Fibroblast of lung (primary cell): Measurements from ENCODE around the gene FBXO31. TPM values are rescaled to one million over a fixed set of nuclear protein-coding genes. Genes with fewer than 3 reads are reported as not detected.

Experiments used
- DNase-seq, 2 donors: peaks; one replicate each; pipeline versions ENCODE4 v3.0.0 to v3.0.0-alpha.2; 2010; ENCODE audit warnings: low read depth in 2 of 2
- H2AFZ ChIP-seq: 2 replicates; pipeline ENCODE4 v1.5.1; 2012; ENCODE audit warnings: low read length, control low read depth, inconsistent platforms
- H3K27ac ChIP-seq: 2 replicates; pipeline ENCODE4 v1.5.1; 2011; ENCODE audit warnings: low read length, control low read depth; ENCODE audit not compliant: insufficient read depth
- H3K27me3 ChIP-seq: 2 replicates; pipeline ENCODE4 v1.5.1; 2011; ENCODE audit warnings: mild to moderate bottlenecking, low read length; ENCODE audit not compliant: control insufficient read depth, insufficient read depth
- H3K36me3 ChIP-seq: 2 replicates; pipeline ENCODE4 v1.5.1; 2011; ENCODE audit warnings: low read length; ENCODE audit not compliant: control insufficient read depth, insufficient read depth
- H3K4me1 ChIP-seq: 2 replicates; pipeline ENCODE4 v1.5.1; 2011; ENCODE audit warnings: low read length; ENCODE audit not compliant: control insufficient read depth, insufficient read depth; ENCODE audit errors: extremely low read depth
- H3K4me2 ChIP-seq: 2 replicates; pipeline ENCODE4 v1.5.1; 2011; ENCODE audit warnings: low read length, control low read depth; ENCODE audit not compliant: insufficient read depth; ENCODE audit errors: extremely low read depth
- H3K4me3 ChIP-seq, 4 experiments: fragments of 200-600 bp in 1 of 4; sonication (generic) in 1 of 4; replicated peaks in 1 of 4; 2 replicates each; pipeline ENCODE4 v1.5.1; 2011 to 2016; ENCODE audit warnings: low read length in 4 of 4, low read depth in 3 of 4, mild to moderate bottlenecking in 3 of 4, control low read depth in 2 of 4, inconsistent platforms in 1 of 4, mixed read lengths in 1 of 4; ENCODE audit not compliant: insufficient read depth in 1 of 4; ENCODE audit errors: control extremely low read depth in 1 of 4
- H3K79me2 ChIP-seq: 2 replicates; pipeline ENCODE4 v1.5.1; 2012; ENCODE audit warnings: mild to moderate bottlenecking, low read length, inconsistent platforms; ENCODE audit not compliant: control insufficient read depth, insufficient read depth
- H3K9ac ChIP-seq: 2 replicates; pipeline ENCODE4 v1.5.1; 2011; ENCODE audit warnings: mild to moderate bottlenecking, low read length, control low read depth; ENCODE audit not compliant: insufficient read depth
- H3K9me3 ChIP-seq: 2 replicates; pipeline ENCODE4 v1.5.1; 2012; ENCODE audit warnings: low read depth, low read length; ENCODE audit not compliant: control insufficient read depth, insufficient read depth
- H4K20me1 ChIP-seq: 2 replicates; pipeline ENCODE4 v1.5.1; 2011; ENCODE audit warnings: low read length; ENCODE audit not compliant: control insufficient read depth, insufficient read depth; ENCODE audit errors: extremely low read depth
- EZH2 ChIP-seq: IDR thresholded peaks from 2 replicates; pipeline ENCODE4 v1.5.1; 2012; ENCODE audit warnings: low read length, control low read depth, mild to moderate bottlenecking; ENCODE audit errors: missing control alignments
- polyA plus RNA-seq, 2 donors: library from polyadenylated mRNA; depleted of rRNA in 1 of 2; stranded (reverse) in 1 of 2; unstranded in 1 of 2; fragments of >200 nt; gene quantifications; 2 replicates each; pipeline ENCODE4 v1.2.1, GENCODE V29; 2011 to 2012; ENCODE audit warnings: missing spikeins in 1 of 2
- total RNA-seq: library from RNA; depleted of rRNA; stranded (reverse); fragments of >200 nt; gene quantifications from 2 replicates; pipeline ENCODE4 v1.2.1, GENCODE V29; 2014
- TF ChIP-seq, protein P1 (sequence below), 2 donors: IDR thresholded peaks in 1 of 2; conservative IDR thresholded peaks in 1 of 2; 1 replicate in 1 of 2; 2 replicates in 1 of 2; pipeline ENCODE4 v1.5.1; 2011 to 2012; ENCODE audit warnings: low read length in 2 of 2, control low read depth in 1 of 2, inconsistent platforms in 1 of 2, low read depth in 1 of 2, mild to moderate bottlenecking in 1 of 2

The FBXO31 gene
- total and polyA plus RNA-seq, 2 donors (not counting 1 experiment from before 2014, with no cell fraction given), result 17.6 to 40.3 TPM

DNA sequence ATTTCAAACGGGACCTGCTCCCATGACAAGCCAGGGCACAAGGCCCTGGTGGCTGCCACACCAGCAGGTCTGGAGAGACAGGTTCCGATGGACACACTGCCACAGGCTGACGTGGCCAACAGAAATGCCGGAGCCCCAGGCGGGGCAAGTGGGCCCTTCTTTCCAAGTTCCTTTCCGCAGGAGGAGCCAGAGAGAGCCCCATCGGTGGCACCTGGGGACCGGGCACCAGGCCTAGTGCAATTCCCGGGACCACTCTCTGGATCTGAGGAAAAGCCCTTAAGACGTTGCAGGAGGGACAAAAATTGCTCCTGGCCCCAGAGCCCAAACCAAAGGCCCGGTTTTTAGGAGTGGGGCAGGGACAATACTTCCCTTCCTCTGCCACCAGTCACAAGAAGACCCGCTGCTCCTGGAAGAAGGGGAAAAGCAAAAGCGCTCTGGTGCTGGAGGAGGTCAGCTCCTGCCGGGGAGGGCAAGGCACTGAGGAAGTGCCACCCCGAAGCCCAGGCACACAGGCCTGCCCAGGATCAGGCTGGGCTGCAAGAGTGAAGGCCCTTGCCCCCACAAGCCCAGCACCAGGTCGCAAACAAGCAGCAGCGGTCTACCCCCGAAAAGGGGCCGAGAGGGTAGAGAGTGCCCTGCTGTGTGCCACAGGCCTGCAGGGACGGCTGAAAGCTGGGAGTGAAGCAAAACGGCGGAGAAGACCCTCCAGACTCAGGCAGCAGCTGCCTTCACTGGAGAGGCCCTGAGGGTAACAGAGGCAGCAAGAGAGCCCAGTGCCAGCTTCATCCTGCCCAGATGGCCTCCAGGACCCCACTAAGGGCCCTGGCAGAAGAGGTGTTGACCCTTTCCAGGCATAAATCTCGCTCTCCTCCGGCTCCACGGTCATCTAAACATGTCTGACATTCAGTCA, 37.7 kb upstream of the FBXO31 start:
- H3K27me3 ChIP-seq, result no peaks in the 10 kb centered on the region
- no peaks in the 10 kb centered on the region for H3K9me3 ChIP-seq
- H3K36me3 ChIP-seq, result peaks cover 19% of the 10 kb centered on the region
- H3K9ac ChIP-seq, result no peak overlapping the region
- no peak for TF ChIP-seq EZH2
- TF ChIP-seq, protein P1, sequence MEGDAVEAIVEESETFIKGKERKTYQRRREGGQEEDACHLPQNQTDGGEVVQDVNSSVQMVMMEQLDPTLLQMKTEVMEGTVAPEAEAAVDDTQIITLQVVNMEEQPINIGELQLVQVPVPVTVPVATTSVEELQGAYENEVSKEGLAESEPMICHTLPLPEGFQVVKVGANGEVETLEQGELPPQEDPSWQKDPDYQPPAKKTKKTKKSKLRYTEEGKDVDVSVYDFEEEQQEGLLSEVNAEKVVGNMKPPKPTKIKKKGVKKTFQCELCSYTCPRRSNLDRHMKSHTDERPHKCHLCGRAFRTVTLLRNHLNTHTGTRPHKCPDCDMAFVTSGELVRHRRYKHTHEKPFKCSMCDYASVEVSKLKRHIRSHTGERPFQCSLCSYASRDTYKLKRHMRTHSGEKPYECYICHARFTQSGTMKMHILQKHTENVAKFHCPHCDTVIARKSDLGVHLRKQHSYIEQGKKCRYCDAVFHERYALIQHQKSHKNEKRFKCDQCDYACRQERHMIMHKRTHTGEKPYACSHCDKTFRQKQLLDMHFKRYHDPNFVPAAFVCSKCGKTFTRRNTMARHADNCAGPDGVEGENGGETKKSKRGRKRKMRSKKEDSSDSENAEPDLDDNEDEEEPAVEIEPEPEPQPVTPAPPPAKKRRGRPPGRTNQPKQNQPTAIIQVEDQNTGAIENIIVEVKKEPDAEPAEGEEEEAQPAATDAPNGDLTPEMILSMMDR (conservative IDR thresholded peaks at IDR 0.05 in 1 of 2, IDR thresholded peaks at IDR 0.05 in 1 of 2; ENCODE audit: low read depth in 1 of 2, low read length in 2 of 2), result no peak
- H3K79me2 ChIP-seq, result no peaks in the 10 kb centered on the region
- H4K20me1 ChIP-seq, result no peaks in the 10 kb centered on the region
- DNase-seq, result no peak
- no peaks in the 10 kb centered on the region for H3K4me1 ChIP-seq
- no peak overlapping the region for H3K27ac ChIP-seq
- H2AFZ ChIP-seq, result no peak overlapping the region
- H3K4me2 ChIP-seq, result no peak overlapping the region
- no peak overlapping the region for H3K4me3 ChIP-seq

DNA sequence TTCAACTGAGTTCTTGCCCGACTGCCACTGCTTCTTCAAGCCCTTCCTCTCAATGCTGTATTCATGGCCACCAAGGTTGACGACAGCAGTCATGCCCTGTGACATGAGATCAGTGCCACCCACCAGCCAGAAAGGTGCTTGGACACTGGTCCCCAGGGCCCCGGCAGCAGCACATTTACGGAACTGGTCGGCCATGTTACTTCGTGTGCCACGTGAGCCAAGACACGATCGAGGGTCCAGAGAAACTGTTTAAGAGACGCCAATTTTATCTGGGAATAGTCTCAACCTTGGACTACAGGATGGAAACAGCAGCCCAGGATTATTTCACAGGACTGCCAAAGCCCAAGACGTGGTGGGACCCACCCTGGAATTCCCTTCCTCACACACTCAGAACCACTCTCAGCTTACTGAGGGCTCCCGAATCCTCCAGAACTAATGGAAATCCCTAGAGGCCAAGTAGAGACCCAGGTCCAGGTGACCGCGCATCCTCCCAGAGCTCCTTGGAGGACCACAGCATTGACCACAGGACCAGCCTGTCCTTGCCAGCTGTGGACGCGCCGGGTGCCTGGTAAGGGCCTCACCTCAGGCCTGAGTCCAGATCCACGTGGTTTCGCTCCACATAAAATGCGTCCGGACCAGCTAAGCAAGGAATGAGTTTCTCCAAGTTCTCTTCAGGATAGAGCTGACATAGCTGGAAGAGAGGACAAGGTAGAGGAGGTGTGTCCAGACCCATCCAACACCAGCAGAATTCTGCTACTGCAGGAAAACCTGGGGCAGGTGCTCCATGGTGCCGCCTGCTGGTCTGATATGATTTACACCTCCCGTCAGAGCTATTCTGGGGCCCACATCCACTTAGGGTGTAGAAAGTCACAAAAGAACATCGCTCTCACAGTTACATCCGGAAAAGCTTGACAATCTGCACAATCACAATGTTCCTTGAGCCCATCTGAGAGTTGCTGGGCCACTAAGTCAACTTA, 36.7 kb upstream of the FBXO31 start:
- no peak overlapping the region for H3K9ac ChIP-seq
- TF ChIP-seq, protein P1 (conservative IDR thresholded peaks at IDR 0.05 in 1 of 2, IDR thresholded peaks at IDR 0.05 in 1 of 2; ENCODE audit: low read depth in 1 of 2, low read length in 2 of 2), result no peak
- no peak for TF ChIP-seq EZH2
- no peaks in the 10 kb centered on the region for H3K79me2 ChIP-seq
- H3K36me3 ChIP-seq, result peaks cover 20% of the 10 kb centered on the region
- no peaks in the 10 kb centered on the region for H3K4me1 ChIP-seq
- H4K20me1 ChIP-seq, result no peaks in the 10 kb centered on the region
- H3K27ac ChIP-seq, result no peak overlapping the region
- H3K27me3 ChIP-seq, result no peaks in the 10 kb centered on the region
- no peak for DNase-seq
- H3K9me3 ChIP-seq, result no peaks in the 10 kb centered on the region
- no peak overlapping the region for H3K4me2 ChIP-seq
- no peak overlapping the region for H2AFZ ChIP-seq
- H3K4me3 ChIP-seq, result no peak overlapping the region

DNA sequence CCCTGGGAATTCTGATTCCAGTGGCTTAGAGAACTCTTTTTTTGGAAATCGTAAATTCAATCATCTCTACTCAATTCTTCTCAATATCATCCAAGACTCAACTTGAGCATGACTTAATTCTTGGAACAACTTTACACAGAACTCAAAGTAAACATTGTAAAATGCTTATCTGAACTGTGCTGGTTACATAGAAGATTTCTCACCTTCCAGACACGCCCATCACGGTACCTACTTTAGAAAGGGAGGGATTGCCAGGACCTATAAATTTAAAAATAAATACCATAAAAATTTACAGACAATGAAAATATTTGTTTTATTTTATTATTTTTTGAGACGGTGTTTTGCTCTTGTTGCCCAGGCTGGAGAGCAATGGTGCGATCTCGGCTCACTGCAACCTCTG, 35.1 kb upstream of the FBXO31 start:
- peaks cover 23% of the 10 kb centered on the region for H3K36me3 ChIP-seq
- no peaks in the 10 kb centered on the region for H4K20me1 ChIP-seq

More for the DNA sequence above, 35.1 kb upstream of the FBXO31 start:
- TF ChIP-seq, protein P1 (conservative IDR thresholded peaks at IDR 0.05 in 1 of 2, IDR thresholded peaks at IDR 0.05 in 1 of 2; ENCODE audit: low read depth in 1 of 2, low read length in 2 of 2), result no peak
- TF ChIP-seq EZH2, result no peak
- H2AFZ ChIP-seq, result no peak overlapping the region
- DNase-seq, result no peak
- no peak overlapping the region for H3K4me2 ChIP-seq
- no peak overlapping the region for H3K9ac ChIP-seq
- no peak overlapping the region for H3K27ac ChIP-seq
- H3K79me2 ChIP-seq, result no peaks in the 10 kb centered on the region
- no peak overlapping the region for H3K4me3 ChIP-seq
- H3K9me3 ChIP-seq, result no peaks in the 10 kb centered on the region
- H3K4me1 ChIP-seq, result no peaks in the 10 kb centered on the region
- H3K27me3 ChIP-seq, result no peaks in the 10 kb centered on the region
